DMS153 (cell line): ENCODE results near the gene CARMIL1.

Experiments used
- DNase-seq: peaks from one replicate; lab custom pipeline; 2025; lab: John Stamatoyannopoulos, UW

CARMIL1 gene

GRCh38 chr6:25446830-25447569, 167.8 kb downstream of the CARMIL1 start:
- DNase-seq = no peak

DNA sequence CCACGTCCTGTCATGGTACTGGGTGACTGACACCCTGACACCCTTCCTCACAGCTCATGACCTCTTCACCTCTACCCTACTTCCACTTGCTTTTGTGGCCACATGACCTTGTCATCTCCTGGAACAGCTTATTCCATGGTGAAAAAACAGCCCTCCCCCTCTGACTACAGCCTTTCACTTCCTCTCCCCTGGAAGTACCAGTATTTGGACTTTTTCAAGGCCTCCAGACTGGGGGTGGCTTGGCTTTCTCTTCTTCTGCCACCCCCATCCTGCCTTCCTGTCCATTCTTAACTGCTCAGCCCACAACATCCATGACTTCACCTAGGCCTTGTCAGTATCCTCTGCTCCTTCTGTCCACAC, 168.4 kb downstream of the CARMIL1 start:
- no peak for DNase-seq

DNA sequence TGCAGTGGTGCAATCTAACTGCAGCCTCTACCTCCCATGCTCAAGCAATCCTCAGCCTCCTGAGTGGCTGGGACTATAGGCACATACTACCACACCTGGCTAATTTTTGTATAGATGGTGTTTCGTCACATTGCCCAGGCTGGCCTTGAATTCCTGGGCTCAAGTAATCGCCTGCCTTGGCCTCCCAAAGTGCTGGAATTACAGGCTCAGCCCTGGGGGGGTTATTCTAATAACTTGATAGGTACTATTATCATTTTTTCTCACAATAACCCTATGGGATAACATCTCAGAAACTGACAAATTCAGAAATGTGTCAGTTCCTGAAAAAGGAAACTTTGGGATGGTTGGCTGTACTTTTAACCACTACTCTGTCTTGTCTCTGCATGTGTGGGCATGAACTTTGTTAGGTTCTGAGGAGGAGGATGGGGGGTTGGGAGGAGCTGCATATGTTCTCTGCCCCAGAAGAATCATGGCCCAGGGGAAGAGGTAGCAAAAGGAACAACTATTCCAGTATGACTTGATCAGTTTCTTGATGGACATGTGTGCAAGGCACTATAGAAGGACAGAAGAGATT, 169.9 kb downstream of the CARMIL1 start:
- no peak for DNase-seq

- DNase-seq = peak; percentile 4
These were observed 170.6 kb downstream of the CARMIL1 start for GRCh38 chr6:25449774-25450173.

DNA sequence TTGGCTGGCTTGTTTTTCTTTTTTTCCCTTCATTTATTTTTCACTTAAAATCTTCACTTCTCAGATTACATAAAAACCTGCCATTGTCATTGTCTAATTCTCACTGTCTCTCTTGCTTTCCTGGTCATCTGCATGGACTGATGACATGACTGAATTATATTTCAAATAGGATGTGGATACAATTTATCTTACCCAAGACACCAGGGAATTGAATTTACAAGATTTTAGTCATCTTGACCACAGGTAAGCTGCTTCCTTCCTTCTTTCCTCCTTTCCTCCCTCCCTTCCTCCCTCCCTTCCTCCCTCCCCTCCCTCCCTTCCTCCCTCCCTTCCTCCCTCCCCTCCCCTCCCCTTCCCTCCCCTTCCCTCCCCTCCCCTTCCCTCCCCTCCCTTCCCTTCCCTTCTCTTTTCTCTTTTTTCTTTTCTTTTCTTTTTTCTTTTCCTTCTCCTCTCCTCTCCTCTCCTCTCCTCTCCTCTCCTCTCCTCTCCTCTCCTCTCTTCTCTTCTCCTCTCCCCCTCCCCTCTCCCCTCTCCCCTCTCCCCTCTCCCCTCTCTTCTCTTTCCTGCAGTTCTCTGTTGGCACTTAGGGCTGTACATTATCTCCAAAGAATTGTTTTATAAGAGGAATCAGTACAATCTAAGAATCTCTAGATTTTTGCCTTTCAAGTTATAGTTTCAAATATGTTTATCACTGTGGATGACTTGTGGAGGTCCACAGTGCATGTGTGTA, 171.5 kb downstream of the CARMIL1 start:
- no peak for DNase-seq

DNA sequence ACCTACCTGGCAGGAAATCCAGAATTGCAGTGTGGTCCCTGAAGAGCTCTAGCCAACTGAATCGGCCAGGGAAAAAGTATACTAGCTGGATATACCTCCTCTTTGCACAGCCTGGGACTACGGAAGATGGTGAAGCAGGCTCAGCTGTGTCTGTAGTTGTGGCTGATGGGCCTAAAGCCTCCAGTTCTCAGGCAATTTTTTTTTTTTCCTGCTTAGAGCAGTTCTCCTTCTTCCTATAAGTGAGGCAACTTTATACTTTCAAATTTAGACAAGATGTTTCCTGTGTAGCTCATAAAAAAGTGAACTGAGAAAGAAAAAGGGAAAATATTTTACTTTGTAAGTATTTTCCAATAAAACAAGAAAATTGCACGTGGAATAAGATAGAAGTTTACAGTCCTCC, 172.9 kb downstream of the CARMIL1 start:
- DNase-seq = no peak

GRCh38 chr6:25453288-25453687, 174.1 kb downstream of the CARMIL1 start:
- no peak for DNase-seq

- no peak for DNase-seq
These were observed 175.0 kb downstream of the CARMIL1 start for GRCh38 chr6:25454136-25454535.

- DNase-seq = no peak
These were observed 177.3 kb downstream of the CARMIL1 start for GRCh38 chr6:25456249-25457040.

GRCh38 chr6:25457516-25457915, 178.3 kb downstream of the CARMIL1 start:
- DNase-seq = no peak

DNA sequence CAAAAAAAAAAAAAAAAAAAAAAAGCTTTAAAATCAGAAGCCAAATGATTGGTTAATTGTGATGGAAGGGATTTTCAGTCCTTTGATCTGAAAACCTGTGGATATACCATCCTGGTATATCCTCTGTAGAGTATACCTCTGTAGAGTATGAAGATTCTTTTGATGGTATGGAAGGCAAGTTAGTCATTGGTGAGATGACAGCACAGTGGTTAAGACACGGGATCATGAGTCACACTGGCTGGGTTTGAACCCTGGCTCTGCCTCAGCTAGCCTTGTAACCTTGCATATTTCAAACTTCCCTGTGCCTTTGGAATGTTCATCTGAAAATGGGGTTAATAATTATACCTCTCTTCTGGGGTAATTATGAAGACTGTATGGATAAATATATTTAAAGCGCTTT, 179.3 kb downstream of the CARMIL1 start:
- no peak for DNase-seq

DNA sequence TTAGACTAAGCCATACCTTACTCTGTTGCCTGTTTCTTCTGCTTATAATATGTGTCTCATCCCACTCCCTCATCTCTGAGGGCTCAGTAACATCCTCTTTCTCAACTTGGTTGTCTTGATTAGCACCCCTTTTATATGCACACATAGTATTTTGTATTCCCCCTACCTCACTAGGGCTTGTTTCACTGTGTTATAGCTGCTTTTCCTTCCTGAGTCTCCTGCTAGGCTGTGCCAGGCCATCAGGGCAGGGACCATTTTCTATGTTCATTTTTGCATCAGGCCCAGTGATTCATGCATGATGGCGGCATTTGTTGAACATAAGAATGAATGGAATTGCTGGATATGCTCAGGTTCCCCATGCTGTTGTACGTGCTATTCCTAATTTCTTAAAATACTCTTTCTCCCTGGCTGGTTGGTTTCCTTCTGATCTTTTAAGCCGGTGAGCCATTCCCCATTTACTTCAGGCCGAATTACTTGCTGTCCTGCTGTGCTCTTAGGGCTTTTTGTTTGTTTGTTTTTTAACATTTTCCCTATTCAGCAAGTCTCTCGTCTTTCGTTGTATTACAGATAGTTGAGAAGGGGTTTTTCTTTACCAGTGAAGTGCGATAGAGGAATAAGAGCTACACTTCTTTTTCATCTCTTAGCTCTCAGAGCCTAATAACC, 183.2 kb downstream of the CARMIL1 start:
- no peak for DNase-seq

DNA sequence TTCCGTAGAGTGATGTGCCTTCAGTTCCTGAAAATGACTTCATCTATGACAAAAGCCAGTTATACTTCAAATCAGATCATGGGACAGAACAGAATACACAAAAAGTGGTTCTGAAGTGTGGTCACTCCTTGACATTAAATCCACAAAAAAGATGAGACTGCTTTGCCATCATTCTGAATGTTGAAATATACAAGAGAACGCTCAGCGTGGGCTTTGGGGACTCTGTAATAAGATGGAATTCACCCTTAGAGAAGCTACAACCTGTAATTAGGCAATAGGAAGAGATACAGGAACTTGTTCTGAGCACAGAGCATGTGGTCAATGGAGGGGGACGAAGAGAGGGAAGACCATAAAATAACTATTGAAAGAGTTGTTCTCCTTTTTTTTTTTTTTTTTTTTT, 184.3 kb downstream of the CARMIL1 start:
- DNase-seq = no peak

DNA sequence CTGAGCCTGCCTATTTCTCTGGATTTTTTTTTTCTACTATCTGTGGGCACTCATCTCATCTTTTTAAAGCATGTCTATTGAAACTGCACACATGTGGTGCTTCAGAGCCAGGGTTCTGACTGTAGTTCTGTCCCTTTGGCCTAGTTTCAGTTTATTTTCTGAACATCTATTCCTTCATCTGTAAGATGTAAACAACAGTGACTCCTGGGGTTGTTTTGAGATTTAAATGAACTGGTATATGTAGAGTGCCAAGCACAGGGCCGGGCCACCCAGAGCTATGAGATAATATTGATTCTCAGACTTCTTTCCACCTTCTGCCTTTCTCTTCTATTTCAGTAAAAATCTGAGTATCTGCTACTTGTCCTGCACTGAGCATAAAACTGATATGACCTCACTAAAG, 185.1 kb downstream of the CARMIL1 start:
- no peak for DNase-seq

DNA sequence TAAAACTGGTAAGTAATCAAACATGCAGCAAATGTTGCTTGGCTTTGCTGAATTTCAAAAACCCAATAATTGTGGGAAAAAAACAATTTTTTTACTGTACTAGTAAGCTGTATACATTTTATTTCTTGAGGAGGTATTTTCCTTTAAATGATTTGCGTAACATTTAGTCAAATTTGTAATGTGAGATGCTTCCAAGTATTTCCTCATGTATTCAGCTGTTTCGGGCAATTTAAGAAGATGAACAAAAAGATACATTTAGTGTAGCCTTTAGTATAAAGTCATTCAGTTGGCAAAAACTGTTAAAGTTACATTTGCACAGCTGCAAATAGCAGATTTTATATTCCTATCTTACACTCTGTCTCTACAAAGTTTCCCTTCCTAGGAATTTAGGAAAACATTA, 186.8 kb downstream of the CARMIL1 start:
- DNase-seq = no peak

GRCh38 chr6:25468881-25469280, 189.7 kb downstream of the CARMIL1 start:
- DNase-seq = no peak

GRCh38 chr6:25469797-25470388, 190.7 kb downstream of the CARMIL1 start:
- no peak for DNase-seq

DNA sequence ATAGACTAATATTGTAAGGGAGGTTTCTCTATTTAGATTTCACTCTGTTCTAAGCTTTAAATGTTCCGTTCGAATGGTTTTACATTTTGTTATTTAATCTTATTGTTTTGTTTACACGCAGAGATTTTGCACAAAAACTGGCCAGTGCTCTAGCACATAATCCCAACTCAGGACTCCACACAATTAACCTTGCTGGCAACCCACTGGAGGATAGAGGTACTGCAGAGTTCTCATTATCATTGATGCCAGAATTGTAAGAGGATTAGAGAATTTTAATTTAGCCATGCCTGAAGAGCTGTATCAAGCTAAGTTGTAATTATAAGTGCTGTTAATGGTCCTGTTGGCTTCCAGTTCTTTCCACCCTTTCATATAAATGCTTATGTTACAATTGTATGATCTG, 193.1 kb downstream of the CARMIL1 start:
- DNase-seq = no peak

DNA sequence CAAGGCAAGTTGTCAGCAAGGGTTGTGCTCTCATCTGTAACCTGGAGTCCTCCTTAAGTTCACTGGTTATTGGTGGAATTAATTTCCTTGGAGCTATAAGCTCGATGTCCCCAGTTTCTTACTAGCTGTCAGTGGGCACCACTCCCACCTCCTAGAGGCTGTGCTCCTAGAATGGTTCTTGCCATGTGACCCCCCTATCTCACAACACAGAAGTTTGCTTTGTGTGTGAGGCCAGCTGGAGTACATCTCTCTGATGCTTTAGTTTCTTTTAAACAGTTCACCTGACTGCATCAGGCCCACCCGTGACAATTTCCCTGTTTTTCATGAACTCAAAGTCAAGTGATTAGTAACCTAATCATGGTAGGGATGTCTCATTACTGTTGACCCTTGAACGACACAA, 193.7 kb downstream of the CARMIL1 start:
- DNase-seq = no peak

DNA sequence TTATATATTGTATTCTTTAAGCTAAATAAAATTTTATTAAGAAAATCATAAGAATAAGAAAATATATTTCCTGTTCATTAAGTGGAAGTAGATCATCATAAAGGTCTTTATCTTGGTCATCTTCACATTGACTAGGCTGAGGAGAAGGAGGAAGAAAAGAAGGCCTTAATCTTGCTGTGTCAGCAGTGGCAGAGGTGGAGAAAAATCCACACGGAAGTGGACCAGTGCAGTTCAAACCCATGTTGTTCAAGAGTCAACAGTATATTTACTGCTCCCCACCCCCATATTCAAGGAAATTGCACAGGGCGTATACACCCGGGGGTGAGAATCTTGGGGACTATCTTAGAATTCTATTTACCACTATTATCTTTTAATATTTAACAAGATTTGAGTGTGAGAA, 194.3 kb downstream of the CARMIL1 start:
- DNase-seq = no peak

DNA sequence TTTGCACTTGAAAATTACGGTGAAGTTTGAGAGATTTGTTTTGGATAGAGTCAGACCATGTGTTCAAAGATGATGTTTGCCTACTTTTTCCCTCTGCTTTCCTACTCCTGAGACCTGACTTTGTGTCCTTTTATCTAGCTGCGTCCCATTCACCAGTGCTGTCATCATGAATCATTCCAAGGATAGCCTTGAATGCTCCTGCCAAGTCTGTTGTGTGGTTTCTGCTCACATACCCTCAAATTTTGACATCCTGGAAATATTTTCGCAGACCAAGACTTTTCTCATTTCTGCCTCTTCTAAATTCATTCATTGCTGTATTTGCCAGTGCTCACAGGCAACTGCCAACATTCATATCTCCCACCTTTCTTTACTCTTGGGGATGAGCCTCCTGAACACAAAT, 197.0 kb downstream of the CARMIL1 start:
- DNase-seq = no peak
